GM12801 (cell line): ENCODE data around the gene AFG3L2.

Experiments used
- CTCF ChIP-seq: IDR thresholded peaks from one replicate; pipeline ENCODE4 v1.5.1; 2011; ENCODE audit warnings: control low read depth; ENCODE audit not compliant: insufficient read length; ENCODE audit errors: extremely low read depth

AFG3L2 gene

GRCh38 chr18:12376034-12376753 lies 833 bp downstream of the AFG3L2 start:
- no peak for TF ChIP-seq CTCF

GRCh38 chr18:12374401-12374800 lies 2.6 kb downstream of the AFG3L2 start:
- TF ChIP-seq CTCF: no peak

GRCh38 chr18:12373771-12374116 lies 3.3 kb downstream of the AFG3L2 start:
- TF ChIP-seq CTCF: no peak

DNA sequence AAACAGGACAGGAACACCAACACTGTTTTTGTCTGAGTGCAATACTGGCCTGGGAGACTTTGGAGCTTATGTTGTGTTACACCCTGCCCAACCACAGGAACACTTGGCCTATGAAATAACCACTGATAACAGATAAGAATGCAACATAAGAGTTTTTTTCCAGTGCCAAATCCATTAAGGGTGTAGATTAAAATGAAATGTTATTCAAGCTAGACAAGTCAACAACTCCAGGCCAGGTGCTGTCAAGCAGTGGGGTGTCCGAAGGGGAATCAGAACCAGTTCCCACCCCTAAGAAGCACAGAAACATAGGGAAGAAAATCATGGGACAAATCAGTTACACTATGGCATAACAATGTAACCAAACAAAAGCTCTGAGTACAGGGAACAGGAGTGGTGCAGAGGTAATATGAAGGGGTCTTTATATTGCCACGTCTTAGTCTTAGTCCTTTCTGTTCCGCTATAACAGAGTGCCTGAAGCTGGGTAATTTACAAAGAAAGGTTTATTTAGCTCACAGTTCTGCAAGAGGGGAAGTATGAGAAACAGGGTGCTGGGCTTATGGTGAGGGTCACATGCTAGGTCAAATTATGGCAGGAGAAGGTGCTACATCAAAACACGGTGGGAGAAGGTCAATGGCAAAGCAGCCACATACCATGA lies 3.8 kb downstream of the AFG3L2 start:
- TF ChIP-seq CTCF: no peak

- TF ChIP-seq CTCF: no peak
Observed at GRCh38 chr18:12372406-12372805, 4.6 kb downstream of the AFG3L2 start.

- no peak for TF ChIP-seq CTCF
Observed at GRCh38 chr18:12371590-12371989, 5.4 kb downstream of the AFG3L2 start.

- TF ChIP-seq CTCF: no peak
Observed at GRCh38 chr18:12369211-12369610, 7.8 kb downstream of the AFG3L2 start.

- TF ChIP-seq CTCF: no peak
Observed at GRCh38 chr18:12366784-12367183, 10.2 kb downstream of the AFG3L2 start.
